Mesendoderm (in vitro differentiated cells): ENCODE measurements around the gene CROCC.
A peak's percentile ranks its signal among the peaks of the same experiment; 100 is the strongest.

ENCODE experiments used
- DNase-seq: peaks from one replicate; pipeline ENCODE4 v3.0.0; 2013
- H2AK5ac ChIP-seq: 2 replicates; pipeline ENCODE4 v1.6.1; 2013; ENCODE audit warnings: low read length, inconsistent platforms
- H2BK120ac ChIP-seq: 2 replicates; pipeline ENCODE4 v1.6.1; 2013; ENCODE audit warnings: low read depth, mild to moderate bottlenecking, low read length, moderate library complexity, mixed read lengths
- H2BK15ac ChIP-seq: replicated peaks from 2 replicates; pipeline ENCODE4 v1.6.1; 2013; ENCODE audit warnings: low read depth, mild to moderate bottlenecking, moderate library complexity
- H2BK5ac ChIP-seq: 2 replicates; pipeline ENCODE4 v1.6.1; 2013; ENCODE audit warnings: low read length, inconsistent platforms
- H3K18ac ChIP-seq: 2 replicates; pipeline ENCODE4 v1.6.1; 2013; ENCODE audit warnings: mild to moderate bottlenecking, low read length, mixed read lengths
- H3K23ac ChIP-seq: one replicate; pipeline ENCODE4 v1.6.1; 2013; ENCODE audit warnings: low read length
- H3K27ac ChIP-seq: 2 replicates; pipeline ENCODE4 v1.5.1; 2013; ENCODE audit warnings: low read depth, mild to moderate bottlenecking, inconsistent platforms, low read length, moderate library complexity
- H3K27me3 ChIP-seq: 2 replicates; pipeline ENCODE4 v1.6.1; 2013; ENCODE audit warnings: low read length, control low read depth, mild to moderate bottlenecking, inconsistent platforms; ENCODE audit not compliant: insufficient read depth, poor library complexity
- H3K36me3 ChIP-seq: 2 replicates; pipeline ENCODE4 v1.6.1; 2013; ENCODE audit warnings: low read length, inconsistent platforms; ENCODE audit not compliant: control insufficient read depth, insufficient read depth
- H3K4ac ChIP-seq: one replicate; pipeline ENCODE4 v1.6.1; 2013; ENCODE audit warnings: low read depth, mild to moderate bottlenecking, low read length, moderate library complexity
- H3K4me1 ChIP-seq: 2 replicates; pipeline ENCODE4 v1.6.1; 2013; ENCODE audit warnings: low read depth, low read length, inconsistent platforms; ENCODE audit not compliant: control insufficient read depth
- H3K4me2 ChIP-seq: 2 replicates; pipeline ENCODE4 v1.6.1; 2013; ENCODE audit warnings: low read length
- H3K4me3 ChIP-seq: 2 replicates; pipeline ENCODE4 v1.5.1; 2013; ENCODE audit warnings: mild to moderate bottlenecking, low read length
- H3K56ac ChIP-seq: one replicate; pipeline ENCODE4 v1.6.1; 2013; ENCODE audit warnings: low read length
- H3K79me1 ChIP-seq: 2 replicates; pipeline ENCODE4 v1.6.1; 2013; ENCODE audit warnings: low read length, inconsistent platforms
- H3K79me2 ChIP-seq: 2 replicates; pipeline ENCODE4 v1.6.1; 2013; ENCODE audit warnings: mild to moderate bottlenecking, low read length; ENCODE audit not compliant: control insufficient read depth, insufficient read depth
- H3K9ac ChIP-seq: 2 replicates; pipeline ENCODE4 v1.6.1; 2013; ENCODE audit warnings: low read length, inconsistent platforms
- H4K5ac ChIP-seq: one replicate; pipeline ENCODE4 v1.6.1; 2013; ENCODE audit warnings: low read length
- H4K8ac ChIP-seq: one replicate; pipeline ENCODE4 v1.6.1; 2013; ENCODE audit warnings: low read depth, mild to moderate bottlenecking, control low read depth, low read length, moderate library complexity
- WGBS: extraction: QIAGEN DNeasy Blood & Tissue Kit; methylation state at CpG from one replicate; pipeline ENCODE4 v1.1.7; 2013; ENCODE audit warnings: low lambda C conversion rate, missing lambda C conversion rate; ENCODE audit not compliant: insufficient coverage; ENCODE audit errors: extremely low coverage; 5-methylcytosine and 5-hydroxymethylcytosine counted together

Gene CROCC

DNA sequence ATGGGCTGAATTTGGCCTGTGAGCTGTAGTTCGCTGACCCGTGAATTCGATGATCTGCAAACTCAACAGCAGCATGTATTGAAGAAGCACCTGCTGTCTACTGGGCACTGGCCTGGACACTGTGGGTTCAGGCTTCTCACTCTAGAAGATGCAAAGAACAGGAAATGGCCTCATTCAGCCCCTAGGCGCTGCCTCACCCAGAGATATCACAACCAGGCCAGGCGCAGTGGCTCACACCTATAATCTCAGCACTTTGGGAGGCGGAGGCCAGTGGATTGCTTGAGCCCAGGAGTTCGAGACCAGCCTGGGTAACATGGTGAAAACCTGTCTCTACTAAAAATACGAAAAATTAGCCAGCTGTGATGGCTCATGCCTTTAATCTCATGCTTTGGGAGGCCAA is 35.0 kb downstream of the CROCC start:
- no CpG with 5 or more reads among the region's 8 CpGs for WGBS
- H2BK15ac ChIP-seq, result no peak overlapping the region
- no peak overlapping the region for H2BK5ac ChIP-seq
- no peak overlapping the region for H3K4ac ChIP-seq
- H3K56ac ChIP-seq, result no peak overlapping the region
- H3K4me3 ChIP-seq, result no peak overlapping the region
- no peak overlapping the region for H4K5ac ChIP-seq
- H3K4me2 ChIP-seq, result no peak overlapping the region
- no peak overlapping the region for H3K18ac ChIP-seq
- no peak overlapping the region for H3K23ac ChIP-seq
- H4K8ac ChIP-seq, result no peak overlapping the region
- no peaks in the 10 kb centered on the region for H3K79me1 ChIP-seq
- no peak overlapping the region for H3K27ac ChIP-seq
- no peaks in the 10 kb centered on the region for H3K4me1 ChIP-seq
- DNase-seq, result no peak
- H3K79me2 ChIP-seq, result no peaks in the 10 kb centered on the region
- no peak overlapping the region for H2BK120ac ChIP-seq
- no peaks in the 10 kb centered on the region for H3K27me3 ChIP-seq
- H3K36me3 ChIP-seq, result no peaks in the 10 kb centered on the region
- H3K9ac ChIP-seq, result no peak overlapping the region
- no peak overlapping the region for H2AK5ac ChIP-seq

DNA sequence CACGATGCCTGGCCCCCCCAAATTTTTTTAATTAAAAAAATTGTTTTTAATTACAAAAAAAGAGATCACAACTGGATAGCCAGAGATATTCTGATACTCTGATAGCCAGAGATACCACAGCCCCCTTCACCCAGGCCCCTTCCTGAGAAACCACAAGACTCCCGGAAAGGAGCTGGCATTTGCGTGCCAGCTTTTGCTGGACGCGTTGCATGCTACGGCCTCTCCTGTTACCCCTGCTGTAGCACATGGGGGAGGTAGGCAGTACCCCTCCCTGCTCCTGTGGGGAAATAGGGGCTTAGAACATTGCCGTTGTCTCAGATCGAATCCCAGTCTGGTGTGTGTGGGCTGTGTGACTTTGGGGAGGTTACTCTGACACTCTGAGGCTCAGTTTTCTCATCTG is 36.0 kb downstream of the CROCC start:
- H2BK15ac ChIP-seq, result no peak overlapping the region
- WGBS, result no CpG with 5 or more reads among the region's 8 CpGs
- H3K18ac ChIP-seq, result no peak overlapping the region
- no peaks in the 10 kb centered on the region for H3K36me3 ChIP-seq
- H3K4me2 ChIP-seq, result no peak overlapping the region
- no peak overlapping the region for H3K4ac ChIP-seq
- no peak for DNase-seq
- no peaks in the 10 kb centered on the region for H3K79me2 ChIP-seq
- H4K5ac ChIP-seq, result no peak overlapping the region
- no peak overlapping the region for H3K23ac ChIP-seq
- no peak overlapping the region for H4K8ac ChIP-seq
- no peak overlapping the region for H3K9ac ChIP-seq
- no peaks in the 10 kb centered on the region for H3K79me1 ChIP-seq
- no peak overlapping the region for H3K27ac ChIP-seq
- H3K27me3 ChIP-seq, result no peaks in the 10 kb centered on the region
- H2AK5ac ChIP-seq, result no peak overlapping the region
- H2BK120ac ChIP-seq, result no peak overlapping the region
- H3K56ac ChIP-seq, result no peak overlapping the region
- H3K4me1 ChIP-seq, result no peaks in the 10 kb centered on the region
- H2BK5ac ChIP-seq, result no peak overlapping the region
- no peak overlapping the region for H3K4me3 ChIP-seq

DNA sequence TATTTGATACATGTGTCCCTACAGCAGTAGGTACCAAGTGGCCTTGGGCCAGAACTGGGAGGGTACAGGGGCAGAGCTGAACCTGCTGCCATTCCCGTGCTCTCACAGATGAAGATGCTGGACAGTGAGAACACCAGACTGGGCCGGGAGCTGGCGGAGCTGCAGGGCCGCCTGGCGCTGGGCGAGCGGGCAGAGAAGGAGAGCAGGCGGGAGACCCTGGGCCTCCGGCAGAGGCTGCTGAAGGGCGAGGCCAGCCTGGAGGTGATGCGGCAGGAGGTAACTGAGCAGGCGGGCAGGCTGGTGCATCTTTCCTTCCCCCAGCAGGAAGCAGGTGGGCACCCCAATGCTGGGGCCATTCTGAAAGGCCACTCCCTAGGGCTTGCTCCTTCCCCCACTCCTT is 36.7 kb downstream of the CROCC start:
- H4K5ac ChIP-seq, result no peak overlapping the region
- H3K4me2 ChIP-seq, result no peak overlapping the region
- no peak overlapping the region for H3K9ac ChIP-seq
- no peaks in the 10 kb centered on the region for H3K4me1 ChIP-seq
- no peaks in the 10 kb centered on the region for H3K79me1 ChIP-seq
- WGBS, result no CpG with 5 or more reads among the region's 12 CpGs
- no peak for DNase-seq
- no peak overlapping the region for H2AK5ac ChIP-seq
- H3K36me3 ChIP-seq, result no peaks in the 10 kb centered on the region
- no peak overlapping the region for H3K4me3 ChIP-seq
- H3K27ac ChIP-seq, result no peak overlapping the region
- no peaks in the 10 kb centered on the region for H3K27me3 ChIP-seq
- no peak overlapping the region for H2BK5ac ChIP-seq
- H4K8ac ChIP-seq, result no peak overlapping the region
- H3K56ac ChIP-seq, result no peak overlapping the region
- no peak overlapping the region for H2BK15ac ChIP-seq
- no peak overlapping the region for H3K18ac ChIP-seq
- no peak overlapping the region for H3K23ac ChIP-seq
- no peaks in the 10 kb centered on the region for H3K79me2 ChIP-seq
- H2BK120ac ChIP-seq, result no peak overlapping the region
- H3K4ac ChIP-seq, result no peak overlapping the region

DNA sequence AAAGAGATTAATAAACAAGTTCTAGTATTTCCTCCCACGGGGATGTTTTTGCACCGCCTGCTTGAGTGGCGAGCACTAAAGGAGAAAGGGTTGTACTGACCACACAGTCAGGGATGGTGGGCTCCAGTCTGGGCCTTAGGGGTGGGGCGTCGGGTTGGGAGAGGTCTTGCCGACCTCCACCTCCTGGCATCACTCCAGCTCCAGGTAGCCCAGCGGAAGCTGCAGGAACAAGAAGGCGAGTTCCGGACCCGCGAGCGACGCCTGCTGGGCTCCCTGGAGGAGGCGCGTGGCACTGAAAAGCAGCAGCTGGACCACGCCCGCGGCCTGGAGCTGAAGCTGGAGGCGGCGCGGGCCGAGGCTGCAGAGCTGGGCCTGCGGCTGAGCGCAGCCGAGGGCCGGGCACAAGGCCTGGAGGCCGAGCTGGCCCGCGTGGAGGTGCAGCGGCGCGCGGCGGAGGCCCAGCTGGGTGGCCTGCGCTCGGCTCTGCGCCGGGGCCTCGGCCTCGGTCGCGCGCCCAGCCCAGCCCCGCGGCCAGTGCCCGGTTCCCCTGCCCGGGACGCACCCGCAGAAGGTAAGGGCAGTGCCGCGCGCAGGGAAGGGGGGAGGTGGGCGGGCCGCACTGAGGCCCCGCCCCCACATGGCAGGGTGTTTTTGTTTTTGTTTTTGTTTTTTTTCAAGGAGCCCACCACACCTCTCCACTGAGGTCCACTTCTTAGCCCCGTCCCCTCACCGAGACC is 39.0 kb downstream of the CROCC start:
- Histone ChIP-seq H2BK15ac (no peak overlapping the region), H3K56ac (peak overlapping the region; percentile 88), H3K4me1 (no peaks in the 10 kb centered on the region), H3K18ac (peak overlapping the region; percentile 55), H3K36me3 (peaks cover 1% of the 10 kb centered on the region), H3K23ac (no peak overlapping the region), H3K27ac (peak overlapping the region; percentile 7), H3K79me2 (no peaks in the 10 kb centered on the region), H4K5ac (no peak overlapping the region), H3K4ac (no peak overlapping the region), H3K27me3 (no peaks in the 10 kb centered on the region), H3K4me3 (no peak overlapping the region), H3K4me2 (peak overlapping the region; percentile 17), H3K9ac (peak overlapping the region; percentile 77), H2AK5ac (no peak overlapping the region), H2BK120ac (no peak overlapping the region), H4K8ac (no peak overlapping the region), H3K79me1 (no peaks in the 10 kb centered on the region), H2BK5ac (no peak overlapping the region)
- WGBS, result no CpG with 5 or more reads among the region's 57 CpGs
- peak; percentile 95 for DNase-seq

DNA sequence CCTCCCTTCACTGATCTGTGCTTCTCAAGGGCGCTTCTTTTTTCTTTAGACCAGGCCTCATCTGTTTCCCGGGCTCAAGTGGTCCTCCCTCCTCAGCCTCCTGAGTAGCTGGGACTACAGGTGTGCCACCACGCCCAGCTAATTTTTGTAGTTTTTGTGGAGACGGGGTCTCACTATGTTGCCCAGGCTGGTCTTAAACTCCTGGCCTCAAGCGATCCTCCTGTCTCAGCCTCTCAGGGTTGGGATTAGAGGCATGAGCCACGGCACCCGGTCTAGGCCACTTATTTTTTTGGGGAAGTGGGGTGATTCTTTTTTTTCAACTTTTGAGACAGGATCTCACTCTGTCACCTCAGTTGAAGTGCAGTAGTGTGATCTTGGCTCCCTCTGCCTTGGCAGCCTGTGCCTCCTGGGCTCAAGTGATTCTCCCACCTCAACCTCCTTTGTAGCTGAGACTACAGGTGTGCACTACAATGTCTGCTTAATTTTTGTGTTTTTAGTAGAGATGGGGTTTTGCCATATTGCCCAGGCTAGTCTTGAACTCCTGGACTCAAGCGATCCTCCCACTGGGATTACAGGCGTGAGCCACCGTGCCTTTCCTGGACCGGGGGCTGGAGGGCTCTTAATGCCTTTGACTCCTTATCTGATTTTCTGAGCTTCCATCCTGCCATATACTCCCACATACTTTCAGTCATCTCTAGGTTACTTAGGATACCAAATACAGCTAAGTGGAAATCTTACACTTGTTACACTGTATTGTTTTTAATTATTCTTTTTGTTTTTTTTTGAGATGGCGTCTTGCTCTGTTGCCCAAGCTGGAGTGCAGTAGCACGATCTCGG is 39.8 kb downstream of the CROCC start:
- no peak overlapping the region for H4K8ac ChIP-seq
- peaks cover 1% of the 10 kb centered on the region for H3K36me3 ChIP-seq
- H2AK5ac ChIP-seq, result no peak overlapping the region
- H3K56ac ChIP-seq, result no peak overlapping the region
- no peak overlapping the region for H2BK120ac ChIP-seq
- H3K4me1 ChIP-seq, result no peaks in the 10 kb centered on the region
- H2BK5ac ChIP-seq, result no peak overlapping the region
- H3K23ac ChIP-seq, result no peak overlapping the region
- no peak for DNase-seq
- no peak overlapping the region for H3K27ac ChIP-seq
- no peaks in the 10 kb centered on the region for H3K79me1 ChIP-seq
- WGBS, result no CpG with 5 or more reads among the region's 14 CpGs
- H4K5ac ChIP-seq, result no peak overlapping the region
- no peak overlapping the region for H3K4me3 ChIP-seq
- H2BK15ac ChIP-seq, result no peak overlapping the region
- no peak overlapping the region for H3K4me2 ChIP-seq
- H3K27me3 ChIP-seq, result no peaks in the 10 kb centered on the region
- H3K4ac ChIP-seq, result no peak overlapping the region
- no peak overlapping the region for H3K18ac ChIP-seq
- no peak overlapping the region for H3K9ac ChIP-seq
- H3K79me2 ChIP-seq, result no peaks in the 10 kb centered on the region
